Nephron (organoid): ENCODE measurements around the gene FAM114A1.

ENCODE experiments used
- H3K27ac Mint-ChIP-seq, 3 experiments: 2 replicates each; pipeline ENCODE4 v1.8.0; 2020; ENCODE audit warnings: mixed read lengths in 3 of 3, mild to moderate bottlenecking in 2 of 3, moderate library complexity in 1 of 3
- H3K27me3 Mint-ChIP-seq: 2 replicates; pipeline ENCODE4 v1.8.0; 2021; ENCODE audit warnings: low read depth, mild to moderate bottlenecking, moderate library complexity, mixed read lengths
- H3K36me3 Mint-ChIP-seq: 2 replicates; pipeline ENCODE4 v1.8.0; 2020; ENCODE audit warnings: low read depth, mixed read lengths
- H3K4me1 Mint-ChIP-seq: 2 replicates; pipeline ENCODE4 v1.8.0; 2020; ENCODE audit warnings: mixed read lengths
- H3K4me3 Mint-ChIP-seq, 3 experiments: 2 replicates each; pipeline ENCODE4 v1.8.0; 2020; ENCODE audit warnings: mild to moderate bottlenecking in 3 of 3, mixed read lengths in 3 of 3, moderate library complexity in 2 of 3
- H3K9me3 Mint-ChIP-seq: 2 replicates; pipeline ENCODE4 v1.8.0; 2020; ENCODE audit warnings: mixed read lengths
- CTCF ChIP-seq, 3 experiments: fragments of 200-600 bp; sonication (generic); IDR thresholded peaks; one replicate each; pipeline ENCODE4 v1.5.0; 2021; ENCODE audit warnings: antibody characterized with exemption in 3 of 3; ENCODE audit not compliant: unreplicated experiment in 3 of 3

FAM114A1 gene

GRCh38 chr4:38979511-38980230, 112.1 kb downstream of the FAM114A1 start:
- Mint-ChIP-seq H3K27me3 (no peaks in the 10 kb centered on the region), H3K36me3 (no peaks in the 10 kb centered on the region), H3K27ac (no peak overlapping the region), H3K4me1 (peaks cover 15% of the 10 kb centered on the region), H3K4me3 (no peak overlapping the region), H3K9me3 (no peaks in the 10 kb centered on the region)
- TF ChIP-seq CTCF (IDR thresholded peaks at IDR 0.05; ENCODE audit: unreplicated experiment in 3 of 3), result no peak

DNA sequence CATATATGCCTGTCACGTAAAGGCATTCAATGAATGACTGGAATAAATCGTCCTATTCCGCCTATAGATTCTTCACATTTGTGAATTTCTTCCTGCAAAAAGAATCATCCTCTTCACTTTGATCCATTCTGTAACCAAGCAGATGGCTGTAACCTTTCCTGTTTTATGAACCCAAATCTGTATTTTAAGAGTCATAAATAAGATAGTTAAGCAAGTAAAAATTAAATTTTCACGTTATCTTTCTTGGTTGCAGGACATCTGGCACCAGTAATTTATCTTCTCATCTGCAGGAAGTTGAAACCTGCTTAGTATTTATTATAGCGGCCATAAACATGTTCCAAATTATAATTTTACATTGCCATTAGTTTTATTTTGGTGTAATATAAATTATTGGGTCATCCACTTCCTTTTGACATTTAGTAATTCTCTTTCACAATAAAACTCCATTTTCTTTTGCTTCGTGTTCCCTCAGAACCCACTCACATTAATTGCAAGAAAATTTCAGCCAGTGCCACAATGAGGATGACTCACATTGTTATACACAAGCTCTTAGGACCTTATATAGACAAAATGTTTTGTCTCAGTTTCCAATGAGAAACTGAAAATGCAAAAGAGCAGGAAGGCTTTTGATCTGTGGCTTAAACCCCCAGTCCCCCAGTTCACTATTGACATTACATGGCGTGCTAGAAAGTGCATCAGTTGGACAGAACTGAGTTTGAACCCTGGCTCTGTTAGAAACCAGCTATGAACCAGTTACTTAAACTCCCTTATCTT, 113.5 kb downstream of the FAM114A1 start:
- Mint-ChIP-seq H3K4me3 (no peak overlapping the region), H3K4me1 (peaks cover 19% of the 10 kb centered on the region), H3K36me3 (no peaks in the 10 kb centered on the region), H3K9me3 (no peaks in the 10 kb centered on the region), H3K27me3 (no peaks in the 10 kb centered on the region), H3K27ac (no peak overlapping the region)
- TF ChIP-seq CTCF (IDR thresholded peaks at IDR 0.05; ENCODE audit: unreplicated experiment in 3 of 3), result no peak

DNA sequence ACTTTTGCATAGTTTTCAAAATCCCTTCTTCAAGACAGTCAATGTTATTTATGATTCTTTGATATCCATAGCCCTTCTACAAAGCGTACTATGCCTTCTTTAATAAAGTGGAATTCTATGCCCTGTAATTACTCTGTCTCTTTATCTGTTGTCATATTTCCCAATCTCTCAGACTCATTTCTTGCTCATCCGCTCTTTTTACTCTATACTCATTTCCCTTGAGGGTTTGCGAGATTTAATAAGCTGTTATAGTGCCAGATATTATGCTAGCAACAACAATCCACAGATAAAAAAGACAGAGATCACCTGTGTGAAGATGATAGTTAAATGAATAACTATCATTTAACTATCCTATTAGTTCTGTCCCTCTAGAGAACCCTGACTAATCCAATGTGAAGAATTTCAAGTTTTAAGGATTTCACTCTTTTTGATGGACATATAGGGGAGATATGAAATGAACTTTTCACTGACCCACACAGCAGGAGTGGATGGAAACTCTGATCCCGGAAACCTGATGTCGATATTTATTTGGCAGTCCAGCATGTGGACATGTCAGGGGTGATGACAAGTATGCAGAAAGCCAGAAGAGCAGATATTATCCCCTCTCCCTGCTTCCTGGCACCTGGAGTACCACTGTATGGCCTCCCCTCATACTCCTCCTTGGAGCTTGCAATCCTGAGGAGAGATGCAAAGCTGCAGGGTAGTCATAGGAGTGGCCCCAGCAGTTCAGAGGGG, 114.9 kb downstream of the FAM114A1 start:
- H3K4me3 Mint-ChIP-seq, result no peak overlapping the region
- no peaks in the 10 kb centered on the region for H3K36me3 Mint-ChIP-seq
- no peak overlapping the region for H3K27ac Mint-ChIP-seq
- no peaks in the 10 kb centered on the region for H3K9me3 Mint-ChIP-seq
- no peak for TF ChIP-seq CTCF (IDR thresholded peaks at IDR 0.05; ENCODE audit: unreplicated experiment in 3 of 3)
- H3K27me3 Mint-ChIP-seq, result no peaks in the 10 kb centered on the region
- H3K4me1 Mint-ChIP-seq, result peaks cover 20% of the 10 kb centered on the region

DNA sequence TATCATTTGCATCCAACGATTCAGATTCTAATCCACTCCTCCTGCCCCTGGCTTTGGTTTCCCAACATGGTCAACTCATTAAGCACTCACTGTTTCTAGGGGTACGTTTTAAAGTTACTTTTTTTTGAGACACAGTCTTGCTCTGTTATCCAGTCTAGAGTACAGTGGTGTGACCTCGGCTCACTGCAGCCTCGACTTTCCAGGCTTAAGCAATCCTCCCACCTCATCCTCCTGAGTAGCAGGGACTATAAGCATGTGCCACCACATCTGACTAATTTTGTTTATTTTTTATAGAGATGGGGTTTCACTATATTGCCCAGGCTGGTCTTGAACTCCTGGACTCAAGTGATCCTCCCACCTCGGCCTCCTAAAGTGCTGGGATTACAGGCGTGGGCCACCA, 115.7 kb downstream of the FAM114A1 start:
- H3K27me3 Mint-ChIP-seq, result no peaks in the 10 kb centered on the region
- no peaks in the 10 kb centered on the region for H3K9me3 Mint-ChIP-seq
- H3K27ac Mint-ChIP-seq, result no peak overlapping the region
- H3K4me1 Mint-ChIP-seq, result peaks cover 20% of the 10 kb centered on the region
- no peak for TF ChIP-seq CTCF (IDR thresholded peaks at IDR 0.05; ENCODE audit: unreplicated experiment in 3 of 3)
- H3K4me3 Mint-ChIP-seq, result no peak overlapping the region
- no peaks in the 10 kb centered on the region for H3K36me3 Mint-ChIP-seq

- no peaks in the 10 kb centered on the region for H3K36me3 Mint-ChIP-seq
- no peaks in the 10 kb centered on the region for H3K27me3 Mint-ChIP-seq
- H3K4me1 Mint-ChIP-seq, result peaks cover 20% of the 10 kb centered on the region
- no peak overlapping the region for H3K4me3 Mint-ChIP-seq
- no peak for TF ChIP-seq CTCF (IDR thresholded peaks at IDR 0.05; ENCODE audit: unreplicated experiment in 3 of 3)
- peak overlapping the region in 2 of 3 experiments; percentile 17 to 66 for H3K27ac Mint-ChIP-seq
- H3K9me3 Mint-ChIP-seq, result no peaks in the 10 kb centered on the region
These were observed 116.4 kb downstream of the FAM114A1 start for GRCh38 chr4:38983787-38984598.
